HepG2 (cell line): ENCODE results near the gene ARHGDIA. TPM values are rescaled to one million over a fixed set of nuclear protein-coding genes. Genes with fewer than 3 reads are reported as not detected.
A peak's percentile ranks its signal among the peaks of the same experiment; 100 is the strongest.

Source experiments
- ATM ChIP-seq: fragments of 450-650 bp; IDR thresholded peaks from 2 replicates; pipeline ENCODE4 v1.7.1; 2017; ENCODE audit warnings: mild to moderate bottlenecking, borderline replicate concordance
- FOXK1 ChIP-seq: sonication (generic); formaldehyde crosslinking; IDR thresholded peaks from 2 replicates; pipeline ENCODE4 v1.4.0; 2020; ENCODE audit warnings: low read depth, missing genetic modification reagents, borderline replicate concordance
- HIVEP1 ChIP-seq: sonication (generic); formaldehyde crosslinking; IDR thresholded peaks from 2 replicates; pipeline ENCODE4 v1.4.0; 2020; ENCODE audit warnings: mild to moderate bottlenecking, missing genetic modification reagents
- KAT2B ChIP-seq: fragments of 150-350 bp; IDR thresholded peaks from 2 replicates; pipeline ENCODE4 v1.6.1; 2014; ENCODE audit warnings: low read depth, low read length, borderline replicate concordance
- KLF11 ChIP-seq: IDR thresholded peaks from 2 replicates; pipeline ENCODE4 v1.6.1; 2016; ENCODE audit warnings: missing compliant biosample characterization
- RBFOX2 ChIP-seq: fragments of 200-400 bp; formaldehyde crosslinking; IDR thresholded peaks from 2 replicates; pipeline ENCODE4 v1.6.1; 2017; ENCODE audit warnings: low read depth, mild to moderate bottlenecking, low read length
- TGIF2 ChIP-seq: IDR thresholded peaks from 2 replicates; pipeline ENCODE4 v1.6.1; 2016; ENCODE audit warnings: control low read depth, missing compliant biosample characterization
- TRIM24 ChIP-seq: sonication (generic); formaldehyde crosslinking; IDR thresholded peaks from 2 replicates; pipeline ENCODE4 v1.8.0; 2022; ENCODE audit warnings: mild to moderate bottlenecking, missing genetic modification reagents
- YY1 ChIP-seq: IDR thresholded peaks from 2 replicates; pipeline ENCODE4 v1.6.1; 2011; ENCODE audit warnings: low read length, low read depth, moderate library complexity, mild to moderate bottlenecking; ENCODE audit not compliant: insufficient read depth, insufficient replicate concordance
- ZFP1 ChIP-seq: IDR thresholded peaks from 2 replicates; pipeline ENCODE4 v1.6.1; 2016
- ZMYM4 ChIP-seq: sonication (generic); formaldehyde crosslinking; IDR thresholded peaks from 2 replicates; pipeline ENCODE4 v1.8.1; 2023; ENCODE audit warnings: mild to moderate bottlenecking, missing genetic modification reagents
- ZNF614 ChIP-seq: IDR thresholded peaks from 2 replicates; pipeline ENCODE4 v1.6.1; 2018; ENCODE audit warnings: missing biosample characterization, missing genetic modification reagents, inconsistent platforms, borderline replicate concordance
- ZNF775 ChIP-seq: sonication (generic); formaldehyde crosslinking; IDR thresholded peaks from 2 replicates; pipeline ENCODE4 v1.4.0; 2020; ENCODE audit warnings: missing genetic modification reagents, mild to moderate bottlenecking, moderate library complexity, borderline replicate concordance
- ZNF792 ChIP-seq: IDR thresholded peaks from 2 replicates; pipeline ENCODE4 v1.6.1; 2016
- polyA plus RNA-seq, 8 experiments: library from polyadenylated mRNA; depleted of rRNA in 3 of 8; stranded (reverse) in 7 of 8; unstranded in 1 of 8; fragments of >200 nt; fragmentation: Illumina TruSeq in 4 of 8; extraction: Trizol in 4 of 8; gene quantifications; 2 replicates each; pipeline versions ENCODE4 v1.2.1 to v1.2.3, GENCODE V29; 2011 to 2016; ENCODE audit warnings: low read depth in 4 of 8, missing spikeins in 1 of 8, mixed read lengths in 1 of 8; ENCODE audit not compliant: insufficient read depth in 1 of 8
- total RNA-seq, 5 experiments: library from RNA; depleted of rRNA; stranded (reverse); fragments of >200 nt; fragmentation: Illumina TruSeq; extraction: Trizol; gene quantifications; 2 replicates each; pipeline ENCODE4 v1.2.3, GENCODE V29; 2016; ENCODE audit warnings: low read depth in 1 of 5
- TF ChIP-seq, protein P1 (sequence below): IDR thresholded peaks from 2 replicates; pipeline ENCODE4 v1.6.1; 2016; ENCODE audit warnings: missing compliant biosample characterization, missing genetic modification reagents, borderline replicate concordance
- TF ChIP-seq, protein P2 (sequence below): sonication (generic); formaldehyde crosslinking; IDR thresholded peaks from 2 replicates; pipeline ENCODE4 v1.4.0; 2020; ENCODE audit warnings: missing genetic modification reagents; ENCODE audit errors: not compliant biosample characterization
- TF ChIP-seq, protein P3 (sequence below): sonication (generic); formaldehyde crosslinking; IDR thresholded peaks from 2 replicates; pipeline ENCODE4 v1.5.0; 2020; ENCODE audit warnings: mild to moderate bottlenecking, missing genetic modification reagents
- TF ChIP-seq, protein P4 (sequence below): sonication (generic); formaldehyde crosslinking; IDR thresholded peaks from 2 replicates; pipeline ENCODE4 v1.5.1; 2020; ENCODE audit warnings: mild to moderate bottlenecking, moderate library complexity, missing genetic modification reagents
- TF ChIP-seq, protein P5 (sequence below): fragments of 450-650 bp; IDR thresholded peaks from 2 replicates; pipeline ENCODE4 v1.6.1; 2016
- TF ChIP-seq, protein P6 (sequence below): sonication (generic); formaldehyde crosslinking; IDR thresholded peaks from 2 replicates; pipeline ENCODE4 v1.9.0; 2021; ENCODE audit warnings: missing genetic modification reagents, borderline replicate concordance

The ARHGDIA gene
- total and polyA plus RNA-seq, 2 of the 13 experiments (the other 11 are each of a cell fraction or from before 2014, with no cell fraction given): 40.0 to 64.0 TPM

DNA sequence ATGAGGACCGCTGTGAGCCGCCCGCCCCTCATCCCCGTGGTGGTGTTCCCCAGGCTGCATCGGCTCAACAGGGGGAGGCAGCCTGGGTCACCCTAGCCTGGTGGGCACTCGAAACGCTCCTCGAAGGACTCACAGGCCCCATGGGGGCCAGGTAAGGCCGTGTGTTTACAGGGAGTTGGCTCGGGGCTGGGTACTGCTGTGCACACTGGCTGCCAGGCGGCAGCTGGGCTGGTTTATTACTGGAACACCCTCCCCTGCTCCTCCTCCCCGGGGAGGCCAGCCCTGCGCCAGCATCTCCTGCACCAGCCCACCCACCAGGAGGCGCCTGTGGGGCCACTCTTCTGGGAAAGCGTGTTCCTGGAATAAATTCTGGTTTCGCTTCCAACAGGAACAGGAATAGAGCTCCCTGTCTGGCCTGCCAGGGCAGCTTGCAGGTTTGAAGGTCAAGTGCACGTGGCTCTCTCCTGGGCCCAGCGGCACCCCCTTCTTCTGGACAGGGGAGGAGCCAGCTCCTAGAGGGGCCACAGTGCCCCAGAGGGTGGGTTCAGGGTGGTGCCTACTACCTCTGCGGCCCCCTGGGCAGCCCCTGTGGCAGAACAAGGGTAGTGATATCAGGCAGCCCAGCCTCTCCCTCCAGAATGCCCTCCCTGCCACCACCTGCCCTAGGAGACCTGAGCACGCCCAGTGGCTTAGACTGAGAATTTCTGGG lies 49.4 kb downstream of the ARHGDIA start (continued):
- TF ChIP-seq, protein P1, sequence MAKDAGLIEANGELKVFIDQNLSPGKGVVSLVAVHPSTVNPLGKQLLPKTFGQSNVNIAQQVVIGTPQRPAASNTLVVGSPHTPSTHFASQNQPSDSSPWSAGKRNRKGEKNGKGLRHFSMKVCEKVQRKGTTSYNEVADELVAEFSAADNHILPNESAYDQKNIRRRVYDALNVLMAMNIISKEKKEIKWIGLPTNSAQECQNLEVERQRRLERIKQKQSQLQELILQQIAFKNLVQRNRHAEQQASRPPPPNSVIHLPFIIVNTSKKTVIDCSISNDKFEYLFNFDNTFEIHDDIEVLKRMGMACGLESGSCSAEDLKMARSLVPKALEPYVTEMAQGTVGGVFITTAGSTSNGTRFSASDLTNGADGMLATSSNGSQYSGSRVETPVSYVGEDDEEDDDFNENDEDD (CRISPR knock-in tag): 0 out of 2 replicates have a peak, but pooled peaks have one; percentile 25
- no peak for TF ChIP-seq ZNF775 (CRISPR knock-in tag)
- TF ChIP-seq, protein P2, sequence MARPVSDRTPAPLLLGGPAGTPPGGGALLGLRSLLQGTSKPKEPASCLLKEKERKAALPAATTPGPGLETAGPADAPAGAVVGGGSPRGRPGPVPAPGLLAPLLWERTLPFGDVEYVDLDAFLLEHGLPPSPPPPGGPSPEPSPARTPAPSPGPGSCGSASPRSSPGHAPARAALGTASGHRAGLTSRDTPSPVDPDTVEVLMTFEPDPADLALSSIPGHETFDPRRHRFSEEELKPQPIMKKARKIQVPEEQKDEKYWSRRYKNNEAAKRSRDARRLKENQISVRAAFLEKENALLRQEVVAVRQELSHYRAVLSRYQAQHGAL (CRISPR knock-in tag): peak; percentile 46
- TF ChIP-seq, protein P3, sequence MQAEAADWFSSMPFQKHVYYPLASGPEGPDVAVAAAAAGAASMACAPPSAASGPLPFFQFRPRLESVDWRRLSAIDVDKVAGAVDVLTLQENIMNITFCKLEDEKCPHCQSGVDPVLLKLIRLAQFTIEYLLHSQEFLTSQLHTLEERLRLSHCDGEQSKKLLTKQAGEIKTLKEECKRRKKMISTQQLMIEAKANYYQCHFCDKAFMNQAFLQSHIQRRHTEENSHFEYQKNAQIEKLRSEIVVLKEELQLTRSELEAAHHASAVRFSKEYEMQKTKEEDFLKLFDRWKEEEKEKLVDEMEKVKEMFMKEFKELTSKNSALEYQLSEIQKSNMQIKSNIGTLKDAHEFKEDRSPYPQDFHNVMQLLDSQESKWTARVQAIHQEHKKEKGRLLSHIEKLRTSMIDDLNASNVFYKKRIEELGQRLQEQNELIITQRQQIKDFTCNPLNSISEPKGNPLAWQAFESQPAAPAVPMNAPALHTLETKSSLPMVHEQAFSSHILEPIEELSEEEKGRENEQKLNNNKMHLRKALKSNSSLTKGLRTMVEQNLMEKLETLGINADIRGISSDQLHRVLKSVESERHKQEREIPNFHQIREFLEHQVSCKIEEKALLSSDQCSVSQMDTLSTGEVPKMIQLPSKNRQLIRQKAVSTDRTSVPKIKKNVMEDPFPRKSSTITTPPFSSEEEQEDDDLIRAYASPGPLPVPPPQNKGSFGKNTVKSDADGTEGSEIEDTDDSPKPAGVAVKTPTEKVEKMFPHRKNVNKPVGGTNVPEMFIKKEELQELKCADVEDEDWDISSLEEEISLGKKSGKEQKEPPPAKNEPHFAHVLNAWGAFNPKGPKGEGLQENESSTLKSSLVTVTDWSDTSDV (CRISPR knock-in tag): 0 out of 2 replicates have a peak, but pooled peaks have one; percentile 10
- 0 out of 2 replicates have a peak, but pooled peaks have one; percentile 44 for TF ChIP-seq TGIF2 (CRISPR knock-in tag)
- no peak for TF ChIP-seq ATM
- TF ChIP-seq, protein P4, sequence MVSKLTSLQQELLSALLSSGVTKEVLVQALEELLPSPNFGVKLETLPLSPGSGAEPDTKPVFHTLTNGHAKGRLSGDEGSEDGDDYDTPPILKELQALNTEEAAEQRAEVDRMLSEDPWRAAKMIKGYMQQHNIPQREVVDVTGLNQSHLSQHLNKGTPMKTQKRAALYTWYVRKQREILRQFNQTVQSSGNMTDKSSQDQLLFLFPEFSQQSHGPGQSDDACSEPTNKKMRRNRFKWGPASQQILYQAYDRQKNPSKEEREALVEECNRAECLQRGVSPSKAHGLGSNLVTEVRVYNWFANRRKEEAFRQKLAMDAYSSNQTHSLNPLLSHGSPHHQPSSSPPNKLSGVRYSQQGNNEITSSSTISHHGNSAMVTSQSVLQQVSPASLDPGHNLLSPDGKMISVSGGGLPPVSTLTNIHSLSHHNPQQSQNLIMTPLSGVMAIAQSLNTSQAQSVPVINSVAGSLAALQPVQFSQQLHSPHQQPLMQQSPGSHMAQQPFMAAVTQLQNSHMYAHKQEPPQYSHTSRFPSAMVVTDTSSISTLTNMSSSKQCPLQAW (CRISPR knock-in tag): peak; percentile 74
- peak; percentile 64; the same call in 1 of the 2 replicates for TF ChIP-seq ZNF614 (CRISPR knock-in tag)
- peak; percentile 28; the same call in 1 of the 2 replicates for TF ChIP-seq ZNF792 (CRISPR knock-in tag)
- TF ChIP-seq TRIM24 (CRISPR knock-in tag): no peak
- TF ChIP-seq HIVEP1 (CRISPR knock-in tag): peak; percentile 44; the same call in 1 of the 2 replicates
- TF ChIP-seq FOXK1 (CRISPR knock-in tag): peak; percentile 64; the same call in 1 of the 2 replicates
- no peak for TF ChIP-seq ZMYM4 (CRISPR knock-in tag)
- peak; percentile 54; the same call in 1 of the 2 replicates for TF ChIP-seq RBFOX2
- TF ChIP-seq YY1: no peak
- 0 out of 2 replicates have a peak, but pooled peaks have one; percentile 51 for TF ChIP-seq ZFP1 (CRISPR knock-in tag)
- TF ChIP-seq KAT2B: no peak
- TF ChIP-seq KLF11 (CRISPR knock-in tag): peak; percentile 71
- TF ChIP-seq, protein P5, sequence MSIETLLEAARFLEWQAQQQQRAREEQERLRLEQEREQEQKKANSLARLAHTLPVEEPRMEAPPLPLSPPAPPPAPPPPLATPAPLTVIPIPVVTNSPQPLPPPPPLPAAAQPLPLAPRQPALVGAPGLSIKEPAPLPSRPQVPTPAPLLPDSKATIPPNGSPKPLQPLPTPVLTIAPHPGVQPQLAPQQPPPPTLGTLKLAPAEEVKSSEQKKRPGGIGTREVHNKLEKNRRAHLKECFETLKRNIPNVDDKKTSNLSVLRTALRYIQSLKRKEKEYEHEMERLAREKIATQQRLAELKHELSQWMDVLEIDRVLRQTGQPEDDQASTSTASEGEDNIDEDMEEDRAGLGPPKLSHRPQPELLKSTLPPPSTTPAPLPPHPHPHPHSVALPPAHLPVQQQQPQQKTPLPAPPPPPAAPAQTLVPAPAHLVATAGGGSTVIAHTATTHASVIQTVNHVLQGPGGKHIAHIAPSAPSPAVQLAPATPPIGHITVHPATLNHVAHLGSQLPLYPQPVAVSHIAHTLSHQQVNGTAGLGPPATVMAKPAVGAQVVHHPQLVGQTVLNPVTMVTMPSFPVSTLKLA: peak; percentile 10; the same call in 1 of the 2 replicates
- TF ChIP-seq, protein P6, sequence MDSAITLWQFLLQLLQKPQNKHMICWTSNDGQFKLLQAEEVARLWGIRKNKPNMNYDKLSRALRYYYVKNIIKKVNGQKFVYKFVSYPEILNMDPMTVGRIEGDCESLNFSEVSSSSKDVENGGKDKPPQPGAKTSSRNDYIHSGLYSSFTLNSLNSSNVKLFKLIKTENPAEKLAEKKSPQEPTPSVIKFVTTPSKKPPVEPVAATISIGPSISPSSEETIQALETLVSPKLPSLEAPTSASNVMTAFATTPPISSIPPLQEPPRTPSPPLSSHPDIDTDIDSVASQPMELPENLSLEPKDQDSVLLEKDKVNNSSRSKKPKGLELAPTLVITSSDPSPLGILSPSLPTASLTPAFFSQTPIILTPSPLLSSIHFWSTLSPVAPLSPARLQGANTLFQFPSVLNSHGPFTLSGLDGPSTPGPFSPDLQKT (CRISPR knock-in tag): no peak
